ENCODE results near the gene TMEM176B. TPM values are rescaled to one million over a fixed set of nuclear protein-coding genes. Genes with fewer than 3 reads are reported as not detected.

TMEM176B gene
- total RNA-seq, 2 experiments from 2014 or later = 0.09 TPM; not detected in 1

DNA sequence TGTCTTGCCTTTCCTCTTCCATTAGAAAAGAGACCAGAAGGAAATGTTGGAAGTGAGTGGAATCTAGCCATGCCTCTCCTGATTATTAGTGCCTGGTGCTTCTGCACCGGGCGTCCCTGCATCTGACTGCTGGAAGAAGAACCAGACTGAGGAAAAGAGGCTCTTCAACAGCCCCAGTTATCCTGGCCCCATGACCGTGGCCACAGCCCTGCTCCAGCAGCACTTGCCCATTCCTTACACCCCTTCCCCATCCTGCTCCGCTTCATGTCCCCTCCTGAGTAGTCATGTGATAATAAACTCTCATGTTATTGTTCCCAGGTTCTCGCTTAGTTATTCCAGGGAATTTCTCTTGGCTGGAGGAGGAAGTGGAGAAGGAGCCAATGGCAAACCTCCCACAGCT lies 4.6 kb upstream of the TMEM176B start:
- Histone ChIP-seq H2AFZ (ENCODE audit: low read length) (no peak overlapping the region), H3K36me3 (ENCODE audit: insufficient read depth, low read length) (no peaks in the 10 kb centered on the region), H3K4me1 (ENCODE audit: insufficient read depth, low read length, poor library complexity, severe bottlenecking) (no peaks in the 10 kb centered on the region), H3K9me2 (ENCODE audit: insufficient read depth, low read length) (no peaks in the 10 kb centered on the region), H3K4me2 (ENCODE audit: low read length) (no peak overlapping the region), H4K20me1 (ENCODE audit: insufficient read depth, low read length) (no peaks in the 10 kb centered on the region), H3K79me2 (ENCODE audit: insufficient read depth, low read depth, low read length) (no peaks in the 10 kb centered on the region), H3K27ac (ENCODE audit: low read depth, low read length, poor library complexity, severe bottlenecking) (no peak overlapping the region), H3K9me3 (ENCODE audit: low read length) (no peaks in the 10 kb centered on the region), H3K4me3 (ENCODE audit: low read depth, low read length, poor library complexity, severe bottlenecking) (no peak overlapping the region)
- TF ChIP-seq EZH2phosphoT487 (IDR thresholded peaks at IDR 0.05; ENCODE audit: borderline replicate concordance, low read depth, low read length) = no peak
- TF ChIP-seq, protein P1, sequence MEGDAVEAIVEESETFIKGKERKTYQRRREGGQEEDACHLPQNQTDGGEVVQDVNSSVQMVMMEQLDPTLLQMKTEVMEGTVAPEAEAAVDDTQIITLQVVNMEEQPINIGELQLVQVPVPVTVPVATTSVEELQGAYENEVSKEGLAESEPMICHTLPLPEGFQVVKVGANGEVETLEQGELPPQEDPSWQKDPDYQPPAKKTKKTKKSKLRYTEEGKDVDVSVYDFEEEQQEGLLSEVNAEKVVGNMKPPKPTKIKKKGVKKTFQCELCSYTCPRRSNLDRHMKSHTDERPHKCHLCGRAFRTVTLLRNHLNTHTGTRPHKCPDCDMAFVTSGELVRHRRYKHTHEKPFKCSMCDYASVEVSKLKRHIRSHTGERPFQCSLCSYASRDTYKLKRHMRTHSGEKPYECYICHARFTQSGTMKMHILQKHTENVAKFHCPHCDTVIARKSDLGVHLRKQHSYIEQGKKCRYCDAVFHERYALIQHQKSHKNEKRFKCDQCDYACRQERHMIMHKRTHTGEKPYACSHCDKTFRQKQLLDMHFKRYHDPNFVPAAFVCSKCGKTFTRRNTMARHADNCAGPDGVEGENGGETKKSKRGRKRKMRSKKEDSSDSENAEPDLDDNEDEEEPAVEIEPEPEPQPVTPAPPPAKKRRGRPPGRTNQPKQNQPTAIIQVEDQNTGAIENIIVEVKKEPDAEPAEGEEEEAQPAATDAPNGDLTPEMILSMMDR (conservative IDR thresholded peaks at IDR 0.05; ENCODE audit: low read length) = no peak
- DNase-seq (ENCODE audit: low spot score) = no peak
- BruUV-seq (replicated peaks) = no TSS peak
- CTCF ChIA-PET (ENCODE audit: unreplicated experiment) = no interaction called here
- POLR2A ChIA-PET = no interaction called here
- intact Hi-C loops (cut with micrococcal nuclease; ENCODE audit: unreplicated experiment) = no loop called here

GRCh38 chr7:150803161-150803860 lies 3.1 kb upstream of the TMEM176B start:
- intact Hi-C loops (cut with micrococcal nuclease; ENCODE audit: unreplicated experiment) = no loop called here
- H3K9me2 ChIP-seq (ENCODE audit: insufficient read depth, low read length) = no peaks in the 10 kb centered on the region
- no TSS peak for BruUV-seq (replicated peaks)
- no peaks in the 10 kb centered on the region for H3K36me3 ChIP-seq (ENCODE audit: insufficient read depth, low read length)
- H3K9me3 ChIP-seq (ENCODE audit: low read length) = no peaks in the 10 kb centered on the region
- no peak overlapping the region for H3K4me3 ChIP-seq (ENCODE audit: low read depth, low read length, poor library complexity, severe bottlenecking)
- TF ChIP-seq EZH2phosphoT487 (IDR thresholded peaks at IDR 0.05; ENCODE audit: borderline replicate concordance, low read depth, low read length) = no peak
- TF ChIP-seq, protein P1 (conservative IDR thresholded peaks at IDR 0.05; ENCODE audit: low read length) = no peak
- no peaks in the 10 kb centered on the region for H3K79me2 ChIP-seq (ENCODE audit: insufficient read depth, low read depth, low read length)
- H2AFZ ChIP-seq (ENCODE audit: low read length) = no peak overlapping the region
- POLR2A ChIA-PET = no interaction called here
- no peak for DNase-seq (ENCODE audit: low spot score)
- H3K27ac ChIP-seq (ENCODE audit: low read depth, low read length, poor library complexity, severe bottlenecking) = no peak overlapping the region
- CTCF ChIA-PET (ENCODE audit: unreplicated experiment) = no interaction called here
- H4K20me1 ChIP-seq (ENCODE audit: insufficient read depth, low read length) = no peaks in the 10 kb centered on the region
- H3K4me2 ChIP-seq (ENCODE audit: low read length) = no peak overlapping the region
- H3K4me1 ChIP-seq (ENCODE audit: insufficient read depth, low read length, poor library complexity, severe bottlenecking) = no peaks in the 10 kb centered on the region

DNA sequence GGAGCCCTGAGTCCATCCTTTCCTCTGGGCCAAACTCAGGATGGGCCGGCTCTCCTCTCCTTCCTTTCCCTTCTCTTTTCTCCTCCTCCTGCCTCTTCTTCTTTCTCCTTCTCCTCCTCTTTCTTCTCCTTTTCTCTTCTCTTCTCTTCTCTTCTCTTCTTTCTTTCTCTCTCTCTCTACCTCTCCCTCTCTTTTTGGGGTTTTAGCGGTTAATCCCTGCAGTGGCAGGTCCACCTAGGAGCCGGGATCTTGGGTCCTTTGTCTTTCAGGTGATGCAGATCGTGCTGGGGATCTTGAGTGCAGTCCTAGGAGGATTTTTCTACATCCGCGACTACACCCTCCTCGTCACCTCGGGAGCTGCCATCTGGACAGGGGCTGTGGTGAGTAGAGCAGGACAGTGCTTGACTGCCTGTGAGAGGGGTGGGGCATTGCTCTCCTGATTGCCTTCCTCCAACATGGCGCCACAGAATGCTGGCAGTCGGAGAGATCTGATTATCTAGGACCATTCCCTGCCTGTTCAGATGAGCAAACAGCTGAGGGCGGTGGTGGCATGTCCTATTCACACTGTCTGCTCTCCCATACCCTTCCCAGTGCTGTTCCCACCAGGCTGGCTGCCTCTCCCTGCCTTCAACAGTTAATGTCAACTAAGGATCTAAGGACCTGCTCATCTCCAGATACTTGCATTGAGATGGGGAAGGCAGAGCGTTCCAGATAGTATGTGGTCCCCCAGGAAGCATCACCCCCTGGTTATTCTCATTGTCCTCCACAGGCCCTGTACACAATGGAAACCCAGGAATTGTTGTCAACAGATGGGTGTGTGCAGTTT lies 2.0 kb upstream of the TMEM176B start:
- Histone ChIP-seq H2AFZ (ENCODE audit: low read length) (no peak overlapping the region), H4K20me1 (ENCODE audit: insufficient read depth, low read length) (no peaks in the 10 kb centered on the region), H3K4me3 (ENCODE audit: low read depth, low read length, poor library complexity, severe bottlenecking) (no peak overlapping the region), H3K36me3 (ENCODE audit: insufficient read depth, low read length) (no peaks in the 10 kb centered on the region), H3K27ac (ENCODE audit: low read depth, low read length, poor library complexity, severe bottlenecking) (no peak overlapping the region), H3K4me2 (ENCODE audit: low read length) (no peak overlapping the region), H3K4me1 (ENCODE audit: insufficient read depth, low read length, poor library complexity, severe bottlenecking) (no peaks in the 10 kb centered on the region), H3K9me2 (ENCODE audit: insufficient read depth, low read length) (no peaks in the 10 kb centered on the region), H3K79me2 (ENCODE audit: insufficient read depth, low read depth, low read length) (no peaks in the 10 kb centered on the region), H3K9me3 (ENCODE audit: low read length) (no peaks in the 10 kb centered on the region)
- BruUV-seq (replicated peaks) = no TSS peak
- POLR2A ChIA-PET = no interaction called here
- TF ChIP-seq, protein P1 (conservative IDR thresholded peaks at IDR 0.05; ENCODE audit: low read length) = no peak
- no peak for TF ChIP-seq EZH2phosphoT487 (IDR thresholded peaks at IDR 0.05; ENCODE audit: borderline replicate concordance, low read depth, low read length)
- intact Hi-C loops (cut with micrococcal nuclease; ENCODE audit: unreplicated experiment) = no loop called here
- CTCF ChIA-PET (ENCODE audit: unreplicated experiment) = no interaction called here
- no peak for DNase-seq (ENCODE audit: low spot score)

Measured in OCI-LY7 (cell line).